Neural cell (in vitro differentiated cells): ENCODE data around the gene DSCAML1. TPM values are rescaled to one million over a fixed set of nuclear protein-coding genes. Genes with fewer than 3 reads are reported as not detected.

Experiments
- H2AFZ ChIP-seq: fragments of 200-600, 300-800 bp; sonication (generic), shearing (Covaris generic); 2 replicates; pipeline ENCODE4 v1.6.0; 2014; ENCODE audit warnings: low read depth, mild to moderate bottlenecking, antibody characterized with exemption, low read length, moderate library complexity
- H3F3A ChIP-seq: fragments of 200-600 bp; shearing (Covaris generic); 2 replicates; pipeline ENCODE4 v1.6.1; 2016; ENCODE audit warnings: mild to moderate bottlenecking, moderate library complexity, mixed read lengths, antibody characterized with exemption, low read length; ENCODE audit not compliant: insufficient read depth, poor library complexity, severe bottlenecking
- H3K27ac ChIP-seq: fragments of 200-600, 300-800 bp; sonication (generic), shearing (Covaris generic); 2 replicates; pipeline ENCODE4 v1.5.1; 2014; ENCODE audit warnings: mild to moderate bottlenecking, low read length, moderate library complexity
- H3K27me3 ChIP-seq: fragments of 300-800, 200-600 bp; sonication (generic), shearing (Covaris generic); 2 replicates; pipeline ENCODE4 v1.6.0; 2014; ENCODE audit warnings: mild to moderate bottlenecking, low read depth, low read length, moderate library complexity; ENCODE audit not compliant: insufficient read depth
- H3K36me3 ChIP-seq: fragments of 300-800, 200-600 bp; sonication (generic), shearing (Covaris generic); 2 replicates; pipeline ENCODE4 v1.5.1; 2014; ENCODE audit warnings: mild to moderate bottlenecking, antibody characterized with exemption, low read length, moderate library complexity; ENCODE audit not compliant: insufficient read depth
- H3K4me2 ChIP-seq: fragments of 300-800, 200-600 bp; sonication (generic), shearing (Covaris generic); 2 replicates; pipeline ENCODE4 v1.6.0; 2014; ENCODE audit warnings: mild to moderate bottlenecking, low read length
- H3K4me3 ChIP-seq: fragments of 300-800, 200-600 bp; sonication (generic), shearing (Covaris generic); 2 replicates; pipeline ENCODE4 v1.5.1; 2014; ENCODE audit warnings: mild to moderate bottlenecking, low read length, moderate library complexity
- H3K79me2 ChIP-seq: fragments of 200-600 bp; shearing (Covaris generic); replicated peaks from 2 replicates; pipeline ENCODE4 v1.6.0; 2014; ENCODE audit warnings: mild to moderate bottlenecking, low read length, moderate library complexity; ENCODE audit not compliant: insufficient read depth
- H3K9ac ChIP-seq: fragments of 300-800, 200-600 bp; sonication (generic), shearing (Covaris generic); 2 replicates; pipeline ENCODE4 v1.6.1; 2016; ENCODE audit warnings: mild to moderate bottlenecking, low read length, mixed read lengths
- H3K9me2 ChIP-seq: fragments of 200-600 bp; shearing (Covaris generic); 2 replicates; pipeline ENCODE4 v1.6.1; 2016; ENCODE audit warnings: mild to moderate bottlenecking, low read length, mixed read lengths; ENCODE audit not compliant: insufficient read depth
- H3K9me3 ChIP-seq: fragments of 200-600, 300-800 bp; sonication (generic), shearing (Covaris generic); 2 replicates; pipeline ENCODE4 v1.6.1; 2016; ENCODE audit warnings: mild to moderate bottlenecking, mixed run types, low read length, moderate library complexity, mixed read lengths
- H4K20me1 ChIP-seq: fragments of 200-600 bp; shearing (Covaris generic); 2 replicates; pipeline ENCODE4 v1.6.1; 2016; ENCODE audit warnings: mild to moderate bottlenecking, mixed run types; ENCODE audit not compliant: insufficient read depth
- EP300 ChIP-seq: fragments of 450-650 bp; conservative IDR thresholded peaks from 2 replicates; pipeline ENCODE4 v1.6.1; 2014; ENCODE audit warnings: antibody characterized with exemption, mild to moderate bottlenecking, moderate library complexity; ENCODE audit not compliant: poor library complexity, severe bottlenecking
- EZH2 ChIP-seq: fragments of 200-600, 300-800 bp; shearing (Covaris generic), sonication (generic); IDR thresholded peaks from 2 replicates; pipeline ENCODE4 v1.6.1; 2014; ENCODE audit warnings: antibody characterized with exemption, low read length, borderline replicate concordance, mild to moderate bottlenecking; ENCODE audit not compliant: insufficient read depth, poor library complexity, severe bottlenecking
- MXI1 ChIP-seq: fragments of 450-650 bp; conservative IDR thresholded peaks from 2 replicates; pipeline ENCODE4 v1.6.1; 2014; ENCODE audit warnings: antibody characterized with exemption, mild to moderate bottlenecking; ENCODE audit not compliant: poor library complexity, severe bottlenecking
- POLR2AphosphoS5 ChIP-seq: IDR thresholded peaks from 2 replicates; pipeline ENCODE4 v1.6.1; 2012
- RAD21 ChIP-seq: fragments of 450-650 bp; conservative IDR thresholded peaks from 2 replicates; pipeline ENCODE4 v1.6.1; 2014; ENCODE audit warnings: antibody characterized with exemption, mild to moderate bottlenecking, moderate library complexity
- REST ChIP-seq: IDR thresholded peaks from 2 replicates; pipeline ENCODE4 v1.6.1; 2012; ENCODE audit warnings: borderline replicate concordance
- SMC3 ChIP-seq: fragments of 450-650 bp; conservative IDR thresholded peaks from 2 replicates; pipeline ENCODE4 v1.6.1; 2014; ENCODE audit warnings: antibody characterized with exemption, mild to moderate bottlenecking, moderate library complexity; ENCODE audit not compliant: poor library complexity
- TAF1 ChIP-seq: IDR thresholded peaks from 2 replicates; pipeline ENCODE4 v1.6.1; 2012; ENCODE audit warnings: low read depth
- polyA plus RNA-seq: library from polyadenylated mRNA; depleted of rRNA; stranded (reverse); fragments of >200 nt; gene quantifications from 2 replicates; pipeline ENCODE4 v1.2.3, GENCODE V29; 2014
- TF ChIP-seq, protein P1 (sequence below): fragments of 450-650 bp; IDR thresholded peaks from 2 replicates; pipeline ENCODE4 v1.5.1; 2014; ENCODE audit warnings: antibody characterized with exemption, mild to moderate bottlenecking, moderate library complexity; ENCODE audit not compliant: poor library complexity, severe bottlenecking

The DSCAML1 gene
- polyA plus RNA-seq, 1 donor from 2014 or later = 1.3 TPM

DNA sequence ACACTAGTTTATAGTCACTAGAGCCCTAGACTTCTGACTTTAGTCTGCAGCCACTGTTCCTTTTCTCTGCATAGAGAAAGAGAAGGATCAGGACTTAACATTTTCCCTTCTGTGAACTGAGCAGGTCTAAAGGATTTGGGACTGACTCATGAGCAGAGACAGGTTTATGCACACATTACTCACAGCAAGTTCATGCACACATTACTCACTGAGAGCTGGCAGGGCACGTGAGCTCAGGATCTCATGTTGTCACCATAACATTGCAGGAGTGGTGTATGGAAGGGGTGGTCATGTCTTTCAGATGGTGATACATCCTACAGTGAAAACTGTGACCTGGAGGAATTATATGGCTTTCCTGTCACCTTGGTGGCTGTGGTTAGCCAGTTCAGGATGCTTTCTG is 413.0 kb downstream of the DSCAML1 start:
- Histone ChIP-seq H4K20me1 (no peaks in the 10 kb centered on the region), H3K9ac (no peak overlapping the region), H3F3A (no peaks in the 10 kb centered on the region), H3K4me3 (no peak overlapping the region), H2AFZ (no peak overlapping the region), H3K4me2 (no peak overlapping the region), H3K27me3 (no peaks in the 10 kb centered on the region), H3K27ac (no peak overlapping the region), H3K9me2 (no peaks in the 10 kb centered on the region), H3K36me3 (no peaks in the 10 kb centered on the region), H3K9me3 (no peaks in the 10 kb centered on the region), H3K79me2 (no peaks in the 10 kb centered on the region)
- TF ChIP-seq TAF1 (no peak), MXI1 (no peak), EP300 (no peak), RAD21 (no peak), EZH2 (no peak), SMC3 (no peak), POLR2AphosphoS5 (no peak), REST (no peak)
- TF ChIP-seq, protein P1, sequence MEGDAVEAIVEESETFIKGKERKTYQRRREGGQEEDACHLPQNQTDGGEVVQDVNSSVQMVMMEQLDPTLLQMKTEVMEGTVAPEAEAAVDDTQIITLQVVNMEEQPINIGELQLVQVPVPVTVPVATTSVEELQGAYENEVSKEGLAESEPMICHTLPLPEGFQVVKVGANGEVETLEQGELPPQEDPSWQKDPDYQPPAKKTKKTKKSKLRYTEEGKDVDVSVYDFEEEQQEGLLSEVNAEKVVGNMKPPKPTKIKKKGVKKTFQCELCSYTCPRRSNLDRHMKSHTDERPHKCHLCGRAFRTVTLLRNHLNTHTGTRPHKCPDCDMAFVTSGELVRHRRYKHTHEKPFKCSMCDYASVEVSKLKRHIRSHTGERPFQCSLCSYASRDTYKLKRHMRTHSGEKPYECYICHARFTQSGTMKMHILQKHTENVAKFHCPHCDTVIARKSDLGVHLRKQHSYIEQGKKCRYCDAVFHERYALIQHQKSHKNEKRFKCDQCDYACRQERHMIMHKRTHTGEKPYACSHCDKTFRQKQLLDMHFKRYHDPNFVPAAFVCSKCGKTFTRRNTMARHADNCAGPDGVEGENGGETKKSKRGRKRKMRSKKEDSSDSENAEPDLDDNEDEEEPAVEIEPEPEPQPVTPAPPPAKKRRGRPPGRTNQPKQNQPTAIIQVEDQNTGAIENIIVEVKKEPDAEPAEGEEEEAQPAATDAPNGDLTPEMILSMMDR = no peak

DNA sequence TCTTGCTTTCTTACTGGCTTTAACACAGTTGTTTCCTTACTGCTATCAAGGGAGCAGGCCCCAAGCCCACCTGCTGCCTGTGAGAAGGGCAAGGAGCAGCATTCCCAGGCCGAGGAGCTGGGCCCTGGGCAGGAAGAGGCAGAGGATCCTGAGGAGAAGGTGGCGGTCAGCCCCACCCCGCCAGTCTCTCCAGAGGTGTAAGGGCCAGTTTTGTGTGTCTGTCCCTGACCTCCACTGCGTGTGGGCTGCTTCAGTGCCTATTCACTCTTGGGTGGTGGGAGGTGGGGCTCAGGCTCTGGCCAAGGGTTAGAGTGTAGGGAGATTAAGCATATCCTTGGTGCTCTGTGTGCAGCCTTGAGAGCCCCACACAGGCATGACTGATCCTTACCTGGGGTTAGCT is 414.3 kb downstream of the DSCAML1 start:
- H3K36me3 ChIP-seq = no peaks in the 10 kb centered on the region

More for the DNA sequence above, 414.3 kb downstream of the DSCAML1 start:
- H3K4me2 ChIP-seq = no peak overlapping the region
- no peak overlapping the region for H3K9ac ChIP-seq
- no peaks in the 10 kb centered on the region for H4K20me1 ChIP-seq
- H2AFZ ChIP-seq = no peak overlapping the region
- no peaks in the 10 kb centered on the region for H3K79me2 ChIP-seq
- no peaks in the 10 kb centered on the region for H3K9me2 ChIP-seq
- H3K9me3 ChIP-seq = no peaks in the 10 kb centered on the region
- H3F3A ChIP-seq = no peaks in the 10 kb centered on the region
- H3K27me3 ChIP-seq = no peaks in the 10 kb centered on the region
- H3K4me3 ChIP-seq = no peak overlapping the region
- TF ChIP-seq, protein P1 = no peak
- TF ChIP-seq EZH2 (no peak), MXI1 (no peak), RAD21 (no peak), SMC3 (no peak), TAF1 (no peak), POLR2AphosphoS5 (no peak), EP300 (no peak), REST (no peak)
- no peak overlapping the region for H3K27ac ChIP-seq
